22Rv1 (cell line): ENCODE measurements around the gene TUSC7.

ENCODE experiments used
- CTCF ChIP-seq: fragments of 450-650 bp; IDR thresholded peaks from 2 replicates; pipeline ENCODE4 v1.5.1; 2017; ENCODE audit warnings: mild to moderate bottlenecking
- ZFX ChIP-seq: fragments of 450-650 bp; IDR thresholded peaks from 2 replicates; pipeline ENCODE4 v1.6.1; 2017; ENCODE audit warnings: antibody characterized with exemption, borderline replicate concordance

GRCh38 chr3:116691041-116691440 is 18.5 kb upstream of the TUSC7 start:
- TF ChIP-seq CTCF (no peak), ZFX (no peak)
